Measurements from ENCODE around the gene APOBEC3A.
"Not testable (repeated sequence)": the region's sequence is repeated elsewhere in the genome, so short reads cannot be mapped to it uniquely, and the experiment has no call there.

Gene APOBEC3A

DNA sequence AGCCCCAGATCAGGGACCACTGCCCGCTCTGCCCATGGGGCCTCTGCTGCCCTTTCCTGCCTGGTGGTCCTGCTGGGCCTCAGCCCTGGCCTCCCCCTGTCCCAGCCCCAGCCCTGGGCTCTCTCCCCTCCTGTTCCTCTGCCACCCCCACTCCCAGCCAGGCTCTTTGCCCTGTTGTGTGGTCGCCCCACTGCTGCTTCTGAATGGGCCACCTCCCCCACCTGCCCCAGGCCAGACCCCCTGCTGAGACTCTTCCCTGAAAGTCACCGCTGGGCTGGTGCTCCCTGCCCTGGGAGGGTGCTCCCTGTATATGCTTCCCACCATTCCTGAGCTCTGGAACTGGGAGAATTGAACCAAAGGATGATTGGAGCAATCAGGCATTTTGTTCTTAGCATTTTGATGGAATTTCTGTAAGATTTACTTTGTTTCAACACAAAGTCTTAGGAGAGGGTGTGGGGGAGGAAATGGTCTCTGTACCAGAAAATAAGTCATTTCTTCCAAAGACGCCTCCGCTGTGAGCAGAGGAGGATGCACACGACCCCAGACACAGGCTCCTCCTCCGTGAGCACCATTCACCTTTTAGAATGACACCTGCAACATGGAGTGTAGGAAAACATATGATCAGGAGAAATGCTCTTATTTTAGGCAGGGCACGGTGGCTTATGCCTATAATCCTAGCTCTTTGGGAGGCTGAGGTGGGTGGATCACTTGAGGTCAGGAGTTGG lies 29.9 kb downstream of the APOBEC3A start:
- no peak overlapping the region for H3K9ac ChIP-seq (ENCODE audit: low read depth in 1 of 2, low read length in 2 of 2)
- no peaks in the 10 kb centered on the region for H3K27me3 ChIP-seq (ENCODE audit: control insufficient read depth in 1 of 2, insufficient read depth in 2 of 2, low read length in 2 of 2)
- no peaks in the 10 kb centered on the region for H3K36me3 ChIP-seq (ENCODE audit: control insufficient read depth in 1 of 2, insufficient read depth in 2 of 2, low read length in 2 of 2)
- H3K27ac ChIP-seq (ENCODE audit: low read depth, low read length), result no peak overlapping the region
- H3K9me3 ChIP-seq (ENCODE audit: control insufficient read depth in 1 of 2, low read length in 2 of 2), result no peaks in the 10 kb centered on the region
- no peak overlapping the region for H3K4me3 ChIP-seq (ENCODE audit: low read depth in 1 of 2, low read length in 2 of 2)
- H3K4me1 ChIP-seq (ENCODE audit: control insufficient read depth in 1 of 2, insufficient read depth in 2 of 2, low read length in 2 of 2), result peaks cover 3 to 17% of the 10 kb centered on the region in 2 donors

- Histone ChIP-seq H3K9me3 (ENCODE audit: control insufficient read depth in 1 of 2, low read length in 2 of 2) (no peaks in the 10 kb centered on the region), H3K4me1 (ENCODE audit: control insufficient read depth in 1 of 2, insufficient read depth in 2 of 2, low read length in 2 of 2) (peaks cover 0 to 8% of the 10 kb centered on the region in 2 donors), H3K27me3 (ENCODE audit: control insufficient read depth in 1 of 2, insufficient read depth in 2 of 2, low read length in 2 of 2) (no peaks in the 10 kb centered on the region), H3K9ac (ENCODE audit: low read depth in 1 of 2, low read length in 2 of 2) (no peak overlapping the region), H3K4me3 (ENCODE audit: low read depth in 1 of 2, low read length in 2 of 2) (no peak overlapping the region), H3K36me3 (ENCODE audit: control insufficient read depth in 1 of 2, insufficient read depth in 2 of 2, low read length in 2 of 2) (no peaks in the 10 kb centered on the region), H3K27ac (ENCODE audit: low read depth, low read length) (no peak overlapping the region)
Observed at GRCh38 chr22:38989466-38989865, 32.1 kb downstream of the APOBEC3A start.

- H3K27me3 ChIP-seq (ENCODE audit: control insufficient read depth in 1 of 2, insufficient read depth in 2 of 2, low read length in 2 of 2); H3K4me3 ChIP-seq (ENCODE audit: low read depth in 1 of 2, low read length in 2 of 2); H3K36me3 ChIP-seq (ENCODE audit: control insufficient read depth in 1 of 2, insufficient read depth in 2 of 2, low read length in 2 of 2); H3K27ac ChIP-seq (ENCODE audit: low read depth, low read length); H3K9me3 ChIP-seq (ENCODE audit: control insufficient read depth in 1 of 2, low read length in 2 of 2); H3K9ac ChIP-seq (ENCODE audit: low read depth in 1 of 2, low read length in 2 of 2); H3K4me1 ChIP-seq (ENCODE audit: control insufficient read depth in 1 of 2, insufficient read depth in 2 of 2, low read length in 2 of 2): not testable (repeated sequence)
Observed at GRCh38 chr22:38992871-38993371, 35.5 kb downstream of the APOBEC3A start.

GRCh38 chr22:38996105-38996504 lies 38.7 kb downstream of the APOBEC3A start:
- H3K27ac ChIP-seq (ENCODE audit: low read depth, low read length), result no peak overlapping the region
- no peaks in the 10 kb centered on the region for H3K27me3 ChIP-seq (ENCODE audit: control insufficient read depth in 1 of 2, insufficient read depth in 2 of 2, low read length in 2 of 2)
- no peaks in the 10 kb centered on the region for H3K36me3 ChIP-seq (ENCODE audit: control insufficient read depth in 1 of 2, insufficient read depth in 2 of 2, low read length in 2 of 2)
- no peaks in the 10 kb centered on the region for H3K4me1 ChIP-seq (ENCODE audit: control insufficient read depth in 1 of 2, insufficient read depth in 2 of 2, low read length in 2 of 2)
- H3K9me3 ChIP-seq (ENCODE audit: control insufficient read depth in 1 of 2, low read length in 2 of 2), result no peaks in the 10 kb centered on the region
- no peak overlapping the region for H3K4me3 ChIP-seq (ENCODE audit: low read depth in 1 of 2, low read length in 2 of 2)
- no peak overlapping the region for H3K9ac ChIP-seq (ENCODE audit: low read depth in 1 of 2, low read length in 2 of 2)

DNA sequence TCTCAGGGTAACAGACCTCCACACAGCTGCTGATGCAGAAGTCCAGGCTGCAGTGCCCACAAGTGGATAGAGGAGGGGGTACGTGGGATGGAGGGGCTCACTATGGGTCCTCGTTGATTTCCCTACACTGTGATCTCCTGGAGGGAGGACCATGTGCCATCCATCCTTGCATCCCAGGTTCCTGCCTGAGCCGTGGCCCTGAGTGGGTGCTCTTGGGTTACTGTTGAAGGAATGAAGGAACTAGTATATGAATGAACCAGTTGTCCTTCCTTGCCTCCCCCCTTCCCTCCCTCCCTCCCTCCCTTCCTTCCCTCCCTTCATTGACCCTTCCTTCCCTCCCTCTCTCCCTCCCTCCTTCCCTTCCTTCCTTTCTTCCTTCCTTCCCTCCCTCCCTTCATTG lies 40.1 kb downstream of the APOBEC3A start:
- Histone ChIP-seq H3K36me3 (ENCODE audit: control insufficient read depth in 1 of 2, insufficient read depth in 2 of 2, low read length in 2 of 2) (no peaks in the 10 kb centered on the region), H3K9me3 (ENCODE audit: control insufficient read depth in 1 of 2, low read length in 2 of 2) (no peaks in the 10 kb centered on the region), H3K9ac (ENCODE audit: low read depth in 1 of 2, low read length in 2 of 2) (no peak overlapping the region), H3K27ac (ENCODE audit: low read depth, low read length) (no peak overlapping the region), H3K4me1 (ENCODE audit: control insufficient read depth in 1 of 2, insufficient read depth in 2 of 2, low read length in 2 of 2) (no peaks in the 10 kb centered on the region), H3K27me3 (ENCODE audit: control insufficient read depth in 1 of 2, insufficient read depth in 2 of 2, low read length in 2 of 2) (no peaks in the 10 kb centered on the region), H3K4me3 (ENCODE audit: low read depth in 1 of 2, low read length in 2 of 2) (no peak overlapping the region)

GRCh38 chr22:39003165-39003638 lies 45.8 kb downstream of the APOBEC3A start:
- no peaks in the 10 kb centered on the region for H3K9me3 ChIP-seq (ENCODE audit: control insufficient read depth in 1 of 2, low read length in 2 of 2)
- no peak overlapping the region for H3K9ac ChIP-seq (ENCODE audit: low read depth in 1 of 2, low read length in 2 of 2)
- peaks cover 0 to 6% of the 10 kb centered on the region in 2 donors for H3K4me1 ChIP-seq (ENCODE audit: control insufficient read depth in 1 of 2, insufficient read depth in 2 of 2, low read length in 2 of 2)
- H3K27ac ChIP-seq (ENCODE audit: low read depth, low read length), result no peak overlapping the region
- H3K36me3 ChIP-seq (ENCODE audit: control insufficient read depth in 1 of 2, insufficient read depth in 2 of 2, low read length in 2 of 2), result no peaks in the 10 kb centered on the region
- no peak overlapping the region for H3K4me3 ChIP-seq (ENCODE audit: low read depth in 1 of 2, low read length in 2 of 2)
- no peaks in the 10 kb centered on the region for H3K27me3 ChIP-seq (ENCODE audit: control insufficient read depth in 1 of 2, insufficient read depth in 2 of 2, low read length in 2 of 2)

DNA sequence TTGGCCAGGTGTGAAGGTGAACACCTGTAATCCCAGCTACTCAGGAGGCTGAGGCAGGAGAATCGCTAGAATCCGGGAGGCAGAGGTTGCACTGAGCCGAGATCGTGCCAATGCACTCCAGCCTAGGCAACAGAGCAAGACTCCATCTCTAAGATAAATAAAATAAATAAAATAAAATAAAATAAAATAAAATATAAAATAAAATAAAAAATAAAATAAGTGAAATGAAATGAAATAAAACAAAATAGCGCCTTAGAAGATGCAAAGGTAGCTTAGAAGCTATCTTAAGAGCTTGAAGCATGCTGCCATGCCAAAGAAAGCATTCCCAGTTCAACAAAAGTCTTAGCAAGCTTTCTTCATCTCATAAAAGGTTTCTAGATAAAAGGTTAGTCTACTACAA lies 49.8 kb downstream of the APOBEC3A start:
- Histone ChIP-seq H3K4me1 (ENCODE audit: control insufficient read depth in 1 of 2, insufficient read depth in 2 of 2, low read length in 2 of 2) (peaks cover 0 to 6% of the 10 kb centered on the region in 2 donors), H3K9ac (ENCODE audit: low read depth in 1 of 2, low read length in 2 of 2) (no peak overlapping the region), H3K36me3 (ENCODE audit: control insufficient read depth in 1 of 2, insufficient read depth in 2 of 2, low read length in 2 of 2) (no peaks in the 10 kb centered on the region), H3K27ac (ENCODE audit: low read depth, low read length) (no peak overlapping the region), H3K4me3 (ENCODE audit: low read depth in 1 of 2, low read length in 2 of 2) (no peak overlapping the region), H3K27me3 (ENCODE audit: control insufficient read depth in 1 of 2, insufficient read depth in 2 of 2, low read length in 2 of 2) (no peaks in the 10 kb centered on the region), H3K9me3 (ENCODE audit: control insufficient read depth in 1 of 2, low read length in 2 of 2) (no peaks in the 10 kb centered on the region)

- H3K27ac ChIP-seq (ENCODE audit: low read depth, low read length); H3K9me3 ChIP-seq (ENCODE audit: control insufficient read depth in 1 of 2, low read length in 2 of 2); H3K9ac ChIP-seq (ENCODE audit: low read depth in 1 of 2, low read length in 2 of 2); H3K4me1 ChIP-seq (ENCODE audit: control insufficient read depth in 1 of 2, insufficient read depth in 2 of 2, low read length in 2 of 2); H3K4me3 ChIP-seq (ENCODE audit: low read depth in 1 of 2, low read length in 2 of 2); H3K36me3 ChIP-seq (ENCODE audit: control insufficient read depth in 1 of 2, insufficient read depth in 2 of 2, low read length in 2 of 2); H3K27me3 ChIP-seq (ENCODE audit: control insufficient read depth in 1 of 2, insufficient read depth in 2 of 2, low read length in 2 of 2): not testable (repeated sequence)
Observed at GRCh38 chr22:39008271-39008850, 51.0 kb downstream of the APOBEC3A start.

GRCh38 chr22:39010946-39011345 lies 53.5 kb downstream of the APOBEC3A start:
- Histone ChIP-seq H3K4me1 (ENCODE audit: control insufficient read depth in 1 of 2, insufficient read depth in 2 of 2, low read length in 2 of 2) (peaks cover 5 to 14% of the 10 kb centered on the region in 2 donors), H3K27ac (ENCODE audit: low read depth, low read length) (no peak overlapping the region), H3K4me3 (ENCODE audit: low read depth in 1 of 2, low read length in 2 of 2) (no peak overlapping the region), H3K27me3 (ENCODE audit: control insufficient read depth in 1 of 2, insufficient read depth in 2 of 2, low read length in 2 of 2) (no peaks in the 10 kb centered on the region), H3K9ac (ENCODE audit: low read depth in 1 of 2, low read length in 2 of 2) (no peak overlapping the region), H3K9me3 (ENCODE audit: control insufficient read depth in 1 of 2, low read length in 2 of 2) (no peaks in the 10 kb centered on the region), H3K36me3 (ENCODE audit: control insufficient read depth in 1 of 2, insufficient read depth in 2 of 2, low read length in 2 of 2) (no peaks in the 10 kb centered on the region)

Data from duodenal mucosa (tissue), 2 donors.